H9 (cell line): ENCODE data around the gene MAN1A1. TPM values are rescaled to one million over a fixed set of nuclear protein-coding genes. Genes with fewer than 3 reads are reported as not detected.

ENCODE experiments used
- DNase-seq: peaks from one replicate; pipeline ENCODE4 v3.0.0-alpha.2; 2017
- H2AFZ ChIP-seq: one replicate; pipeline ENCODE4 v1.6.1; 2013; ENCODE audit warnings: mild to moderate bottlenecking, low read length, control low read depth, moderate library complexity
- H2AK5ac ChIP-seq: 2 replicates; pipeline ENCODE4 v1.6.1; 2013; ENCODE audit warnings: low read length, control low read depth, mixed read lengths; ENCODE audit not compliant: insufficient read length
- H2BK120ac ChIP-seq: one replicate; pipeline ENCODE4 v1.6.1; 2013; ENCODE audit warnings: low read depth, mild to moderate bottlenecking, low read length, control low read depth, inconsistent platforms; ENCODE audit not compliant: poor library complexity, severe bottlenecking
- H2BK12ac ChIP-seq: 2 replicates; pipeline ENCODE4 v1.6.1; 2013; ENCODE audit warnings: low read length, control low read depth, mixed read lengths, low read depth; ENCODE audit not compliant: insufficient read length
- H2BK15ac ChIP-seq: 2 replicates; pipeline ENCODE4 v1.6.1; 2013; ENCODE audit warnings: low read depth, low read length, control low read depth
- H2BK20ac ChIP-seq: one replicate; pipeline ENCODE4 v1.6.1; 2013; ENCODE audit warnings: low read depth, mild to moderate bottlenecking, low read length, control low read depth, inconsistent platforms; ENCODE audit not compliant: poor library complexity, severe bottlenecking
- H2BK5ac ChIP-seq: 2 replicates; pipeline ENCODE4 v1.6.1; 2013; ENCODE audit warnings: low read length, control low read depth, mixed read lengths; ENCODE audit not compliant: insufficient read length
- H3K14ac ChIP-seq: 2 replicates; pipeline ENCODE4 v1.6.1; 2013; ENCODE audit warnings: low read length, control low read depth; ENCODE audit not compliant: insufficient read depth
- H3K18ac ChIP-seq: 2 replicates; pipeline ENCODE4 v1.6.1; 2013; ENCODE audit warnings: low read depth, mild to moderate bottlenecking, mixed read lengths, low read length, control low read depth; ENCODE audit not compliant: insufficient read length
- H3K23ac ChIP-seq: 2 replicates; pipeline ENCODE4 v1.6.1; 2013; ENCODE audit warnings: low read length, control low read depth, mixed read lengths, low read depth; ENCODE audit not compliant: insufficient read length
- H3K23me2 ChIP-seq: 2 replicates; pipeline ENCODE4 v1.6.1; 2013; ENCODE audit warnings: low read depth, mild to moderate bottlenecking, mixed read lengths, low read length, control low read depth; ENCODE audit not compliant: insufficient read length, poor library complexity, severe bottlenecking
- H3K27ac ChIP-seq: 2 replicates; pipeline ENCODE4 v1.5.1; 2013; ENCODE audit warnings: low read length, control low read depth, mixed read lengths, low read depth; ENCODE audit not compliant: insufficient read length
- H3K27me3 ChIP-seq: 2 replicates; pipeline ENCODE4 v1.6.1; 2013; ENCODE audit warnings: low read length, control low read depth, inconsistent platforms; ENCODE audit not compliant: insufficient read depth
- H3K4ac ChIP-seq: 2 replicates; pipeline ENCODE4 v1.6.1; 2013; ENCODE audit warnings: low read depth, mild to moderate bottlenecking, control low read depth, inconsistent platforms, low read length, moderate library complexity
- H3K4me1 ChIP-seq: 2 replicates; pipeline ENCODE4 v1.6.1; 2013; ENCODE audit warnings: low read length, control low read depth, inconsistent platforms; ENCODE audit not compliant: insufficient read depth
- H3K4me2 ChIP-seq: 2 replicates; pipeline ENCODE4 v1.6.1; 2013; ENCODE audit warnings: low read length, control low read depth, mixed read lengths; ENCODE audit not compliant: insufficient read length, insufficient read depth
- H3K56ac ChIP-seq: 2 replicates; pipeline ENCODE4 v1.6.1; 2013; ENCODE audit warnings: low read depth, mild to moderate bottlenecking, mixed read lengths, low read length, control low read depth; ENCODE audit not compliant: insufficient read length
- H3K79me1 ChIP-seq: 2 replicates; pipeline ENCODE4 v1.6.1; 2013; ENCODE audit warnings: low read depth, mild to moderate bottlenecking, moderate library complexity, low read length, control low read depth, inconsistent platforms; ENCODE audit not compliant: insufficient read depth, poor library complexity, severe bottlenecking
- H3K79me2 ChIP-seq: 2 replicates; pipeline ENCODE4 v1.6.1; 2013; ENCODE audit warnings: low read length, control low read depth, inconsistent platforms; ENCODE audit not compliant: insufficient read depth
- H3K9ac ChIP-seq: 2 replicates; pipeline ENCODE4 v1.6.1; 2013; ENCODE audit warnings: low read length, control low read depth, mixed read lengths; ENCODE audit not compliant: insufficient read length; ENCODE audit errors: extremely low read depth
- H3K9me3 ChIP-seq: one replicate; pipeline ENCODE4 v1.6.1; 2013; ENCODE audit warnings: low read depth, low read length, inconsistent platforms; ENCODE audit not compliant: control insufficient read depth
- H3T11ph ChIP-seq: one replicate; pipeline ENCODE4 v1.6.1; 2013; ENCODE audit warnings: mild to moderate bottlenecking, low read length, control low read depth, inconsistent platforms
- H4K20me1 ChIP-seq: one replicate; pipeline ENCODE4 v1.6.1; 2013; ENCODE audit not compliant: control insufficient read depth, insufficient read length, insufficient read depth
- H4K5ac ChIP-seq: 2 replicates; pipeline ENCODE4 v1.6.1; 2013; ENCODE audit warnings: low read depth, mild to moderate bottlenecking, mixed read lengths, low read length, control low read depth; ENCODE audit not compliant: insufficient read length
- H4K8ac ChIP-seq: replicated peaks from 2 replicates; pipeline ENCODE4 v1.6.1; 2013; ENCODE audit warnings: low read length, control low read depth, mixed read lengths, low read depth; ENCODE audit not compliant: insufficient read length
- H4K91ac ChIP-seq: 2 replicates; pipeline ENCODE4 v1.6.1; 2013; ENCODE audit warnings: low read depth, mild to moderate bottlenecking, moderate library complexity, mixed read lengths, low read length, control low read depth; ENCODE audit not compliant: insufficient read length
- H3K27ac Mint-ChIP-seq, 3 experiments: 2 replicates in 2 of 3; 3 replicates in 1 of 3; pipeline ENCODE4 v1.8.0; 2020 to 2021; ENCODE audit warnings: mixed read lengths in 3 of 3, mild to moderate bottlenecking in 1 of 3, moderate library complexity in 1 of 3
- H3K27me3 Mint-ChIP-seq: 2 replicates; pipeline ENCODE4 v1.8.0; 2021; ENCODE audit warnings: low read depth, mild to moderate bottlenecking, moderate library complexity, mixed read lengths
- H3K36me3 Mint-ChIP-seq, 3 experiments: 2 replicates in 2 of 3; 3 replicates in 1 of 3; pipeline ENCODE4 v1.8.0; 2020 to 2021; ENCODE audit warnings: low read depth in 3 of 3, mixed read lengths in 3 of 3; ENCODE audit not compliant: insufficient read depth in 1 of 3
- H3K4me1 Mint-ChIP-seq, 2 experiments: 2 replicates each; pipeline ENCODE4 v1.8.0; 2020; ENCODE audit warnings: mixed read lengths in 2 of 2
- H3K4me3 Mint-ChIP-seq, 2 experiments: 2 replicates in 1 of 2; 3 replicates in 1 of 2; pipeline ENCODE4 v1.8.0; 2020 to 2021; ENCODE audit warnings: mild to moderate bottlenecking in 2 of 2, mixed read lengths in 2 of 2, moderate library complexity in 1 of 2
- H3K9me3 Mint-ChIP-seq, 2 experiments: 2 replicates in 1 of 2; 3 replicates in 1 of 2; pipeline ENCODE4 v1.8.0; 2020; ENCODE audit warnings: mild to moderate bottlenecking in 2 of 2, mixed read lengths in 2 of 2, moderate library complexity in 1 of 2
- CTCF ChIP-seq: fragments of 200-600 bp; sonication (generic); conservative IDR thresholded peaks from 3 replicates; pipeline ENCODE4 v1.8.0; 2021; ENCODE audit warnings: antibody characterized with exemption, mild to moderate bottlenecking
- WGBS: extraction: QIAGEN DNeasy Blood & Tissue Kit; methylation state at CpG from one replicate; pipeline ENCODE4 v1.1.7; 2013; ENCODE audit warnings: missing lambda C conversion rate, low lambda C conversion rate, mixed read lengths; ENCODE audit not compliant: insufficient read length; ENCODE audit errors: extremely low coverage; 5-methylcytosine and 5-hydroxymethylcytosine counted together
- total RNA-seq: library from RNA; stranded (reverse); gene quantifications from 2 replicates; pipeline ENCODE4 v1.2.1, GENCODE V29; 2021

Gene MAN1A1
- total RNA-seq, 1 experiment from 2014 or later, result 1.6 TPM

- Histone ChIP-seq H3K4ac (no peak overlapping the region), H3K14ac (no peak overlapping the region), H3K9me3 (no peaks in the 10 kb centered on the region), H3K23ac (no peak overlapping the region), H4K5ac (no peak overlapping the region), H4K91ac (no peak overlapping the region), H3K56ac (no peak overlapping the region), H2AK5ac (no peak overlapping the region), H3K79me2 (no peaks in the 10 kb centered on the region), H2AFZ (no peak overlapping the region), H2BK15ac (no peak overlapping the region), H3K9ac (no peak overlapping the region), H2BK5ac (no peak overlapping the region), H3K4me1 (no peaks in the 10 kb centered on the region; the same call in 1 of the 2 replicates), H3T11ph (no peak overlapping the region), H4K20me1 (no peaks in the 10 kb centered on the region), H3K23me2 (no peaks in the 10 kb centered on the region), H2BK12ac (no peak overlapping the region), H3K79me1 (no peaks in the 10 kb centered on the region), H4K8ac (no peak overlapping the region), H3K27me3 (no peaks in the 10 kb centered on the region), H3K18ac (no peak overlapping the region), H2BK120ac (no peak overlapping the region), H2BK20ac (no peak overlapping the region), H3K27ac (no peak overlapping the region), H3K4me2 (no peak overlapping the region)
- H3K27me3 Mint-ChIP-seq, result no peaks in the 10 kb centered on the region
- no peak for TF ChIP-seq CTCF
- no peaks in the 10 kb centered on the region for H3K9me3 Mint-ChIP-seq
- WGBS, result no CpG with 5 or more reads among the region's 1 CpG
- no peak for DNase-seq
- H3K27ac Mint-ChIP-seq, result no peak overlapping the region
- no peak overlapping the region for H3K4me3 Mint-ChIP-seq
- no peaks in the 10 kb centered on the region; a peak in 1 of 7 replicates for H3K36me3 Mint-ChIP-seq
- no peaks in the 10 kb centered on the region for H3K4me1 Mint-ChIP-seq
Observed at GRCh38 chr6:119201480-119201879, 148.1 kb downstream of the MAN1A1 start.
